Osteoblast (primary cell): ENCODE measurements around the gene SLC22A9. TPM values are rescaled to one million over a fixed set of nuclear protein-coding genes. Genes with fewer than 3 reads are reported as not detected.

Source experiments
- DNase-seq: peaks from one replicate; pipeline ENCODE4 v3.0.0; 2011; ENCODE audit warnings: low spot score, mixed read lengths; ENCODE audit not compliant: insufficient read length; ENCODE audit errors: missing footprints
- H2AFZ ChIP-seq: 2 replicates; pipeline ENCODE4 v1.6.0; 2011; ENCODE audit warnings: mild to moderate bottlenecking, low read length
- H3K27ac ChIP-seq: 2 replicates; pipeline ENCODE4 v1.5.1; 2011; ENCODE audit warnings: mild to moderate bottlenecking, low read depth, low read length, moderate library complexity
- H3K27me3 ChIP-seq: 2 replicates; pipeline ENCODE4 v1.6.0; 2012; ENCODE audit warnings: mild to moderate bottlenecking, control low read depth, inconsistent platforms, low read length, moderate library complexity; ENCODE audit not compliant: insufficient read depth
- H3K36me3 ChIP-seq: 2 replicates; pipeline ENCODE4 v1.5.1; 2011; ENCODE audit warnings: mild to moderate bottlenecking, low read length, control low read depth, moderate library complexity; ENCODE audit not compliant: insufficient read depth
- H3K4me1 ChIP-seq: 2 replicates; pipeline ENCODE4 v1.5.1; 2011; ENCODE audit warnings: mild to moderate bottlenecking, low read length, control low read depth, moderate library complexity; ENCODE audit not compliant: insufficient read depth
- H3K4me2 ChIP-seq: 2 replicates; pipeline ENCODE4 v1.6.0; 2011; ENCODE audit warnings: mild to moderate bottlenecking, low read length; ENCODE audit not compliant: insufficient read depth
- H3K4me3 ChIP-seq: fragments of 200-600 bp; sonication (generic); 3 replicates; pipeline ENCODE4 v1.5.1; 2012; ENCODE audit warnings: mild to moderate bottlenecking, low read length, inconsistent platforms; ENCODE audit not compliant: insufficient read depth
- H3K79me2 ChIP-seq: 2 replicates; pipeline ENCODE4 v1.6.0; 2012; ENCODE audit warnings: mild to moderate bottlenecking, low read length, control low read depth, inconsistent platforms; ENCODE audit not compliant: insufficient read depth
- H3K9me3 ChIP-seq: 2 replicates; pipeline ENCODE4 v1.5.1; 2011; ENCODE audit warnings: low read depth, low read length, control low read depth
- H4K20me1 ChIP-seq: 2 replicates; pipeline ENCODE4 v1.6.0; 2012; ENCODE audit warnings: mild to moderate bottlenecking, low read length, control low read depth; ENCODE audit not compliant: insufficient read depth
- total RNA-seq: library from RNA; depleted of rRNA; stranded (reverse); fragments of >200 nt; gene quantifications from 2 replicates; pipeline ENCODE4 v1.2.3, GENCODE V29; 2012
- TF ChIP-seq, protein P1 (sequence below): IDR thresholded peaks from 2 replicates; pipeline ENCODE4 v1.5.1; 2011; ENCODE audit warnings: mild to moderate bottlenecking, low read depth, low read length, moderate library complexity; ENCODE audit errors: extremely low read depth

SLC22A9 gene
- total RNA-seq, 1 donor, result not detected

DNA sequence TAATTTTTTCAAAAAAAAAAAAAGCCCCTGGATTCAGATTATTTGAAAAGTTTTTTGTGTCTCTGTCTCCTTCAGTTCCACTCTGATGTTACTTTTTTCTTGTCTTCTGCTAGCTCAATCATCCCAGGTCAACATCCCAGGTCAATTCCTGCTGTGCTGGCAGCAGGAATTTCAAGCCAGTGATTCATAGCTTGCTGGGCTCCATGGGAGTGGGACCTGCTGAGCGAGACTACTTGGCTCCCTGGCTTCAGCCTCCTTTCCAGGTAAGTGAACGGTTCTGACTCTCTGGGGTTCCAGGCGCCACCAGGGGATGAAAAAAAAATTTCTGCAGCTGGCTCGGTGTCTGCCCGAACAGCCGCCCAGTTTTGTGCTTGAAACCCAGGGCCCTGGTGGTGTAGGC is 90.0 kb downstream of the SLC22A9 start:
- Histone ChIP-seq H3K27ac (no peak overlapping the region), H2AFZ (no peak overlapping the region), H3K36me3 (no peaks in the 10 kb centered on the region), H3K4me3 (no peak overlapping the region), H3K79me2 (no peaks in the 10 kb centered on the region), H4K20me1 (no peaks in the 10 kb centered on the region), H3K27me3 (peaks cover 20% of the 10 kb centered on the region), H3K9me3 (no peaks in the 10 kb centered on the region), H3K4me1 (no peaks in the 10 kb centered on the region), H3K4me2 (no peak overlapping the region)
- TF ChIP-seq, protein P1, sequence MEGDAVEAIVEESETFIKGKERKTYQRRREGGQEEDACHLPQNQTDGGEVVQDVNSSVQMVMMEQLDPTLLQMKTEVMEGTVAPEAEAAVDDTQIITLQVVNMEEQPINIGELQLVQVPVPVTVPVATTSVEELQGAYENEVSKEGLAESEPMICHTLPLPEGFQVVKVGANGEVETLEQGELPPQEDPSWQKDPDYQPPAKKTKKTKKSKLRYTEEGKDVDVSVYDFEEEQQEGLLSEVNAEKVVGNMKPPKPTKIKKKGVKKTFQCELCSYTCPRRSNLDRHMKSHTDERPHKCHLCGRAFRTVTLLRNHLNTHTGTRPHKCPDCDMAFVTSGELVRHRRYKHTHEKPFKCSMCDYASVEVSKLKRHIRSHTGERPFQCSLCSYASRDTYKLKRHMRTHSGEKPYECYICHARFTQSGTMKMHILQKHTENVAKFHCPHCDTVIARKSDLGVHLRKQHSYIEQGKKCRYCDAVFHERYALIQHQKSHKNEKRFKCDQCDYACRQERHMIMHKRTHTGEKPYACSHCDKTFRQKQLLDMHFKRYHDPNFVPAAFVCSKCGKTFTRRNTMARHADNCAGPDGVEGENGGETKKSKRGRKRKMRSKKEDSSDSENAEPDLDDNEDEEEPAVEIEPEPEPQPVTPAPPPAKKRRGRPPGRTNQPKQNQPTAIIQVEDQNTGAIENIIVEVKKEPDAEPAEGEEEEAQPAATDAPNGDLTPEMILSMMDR, result no peak
- DNase-seq, result no peak

Other genes with a start within 250 kb of the SLC22A9 start
- not detected in 2 replicates for gene SLC22A24, start 225.6 kb upstream of the SLC22A9 start, total RNA-seq
- gene SLC22A25, start 126.2 kb upstream of the SLC22A9 start, total RNA-seq, result not detected in 2 replicates
- gene PLAAT5, start 121.4 kb downstream of the SLC22A9 start, total RNA-seq, result not detected in 2 replicates
- under 0.01 TPM in 1 of 2 replicates, not detected in the other for gene LGALS12, start 136.3 kb downstream of the SLC22A9 start, total RNA-seq
- gene PLAAT4, start 167.0 kb downstream of the SLC22A9 start, total RNA-seq, result 18.9 and 26.1 TPM in 2 replicates
- gene PLAAT2, start 193.6 kb downstream of the SLC22A9 start, total RNA-seq, result not detected in 2 replicates
- gene PLAAT3, start 244.6 kb downstream of the SLC22A9 start, total RNA-seq, result 25.6 and 34.4 TPM in 2 replicates